Head of caudate nucleus (tissue), 42 donors: Measurements from ENCODE around the gene SUGP2.

ENCODE experiments used
- DNase-seq, 42 donors: peaks; one replicate each; pipeline versions ENCODE4 v3.0.0 to v3.0.0-alpha.2; 2020 to 2021; ENCODE audit warnings: mixed read lengths in 7 of 42
- intact Hi-C: fragments of 100-400 bp; cut with DNase I; formaldehyde crosslinking; loops from one replicate; pipeline ENCODE4 v1.15.0; 2022

SUGP2 gene

DNA sequence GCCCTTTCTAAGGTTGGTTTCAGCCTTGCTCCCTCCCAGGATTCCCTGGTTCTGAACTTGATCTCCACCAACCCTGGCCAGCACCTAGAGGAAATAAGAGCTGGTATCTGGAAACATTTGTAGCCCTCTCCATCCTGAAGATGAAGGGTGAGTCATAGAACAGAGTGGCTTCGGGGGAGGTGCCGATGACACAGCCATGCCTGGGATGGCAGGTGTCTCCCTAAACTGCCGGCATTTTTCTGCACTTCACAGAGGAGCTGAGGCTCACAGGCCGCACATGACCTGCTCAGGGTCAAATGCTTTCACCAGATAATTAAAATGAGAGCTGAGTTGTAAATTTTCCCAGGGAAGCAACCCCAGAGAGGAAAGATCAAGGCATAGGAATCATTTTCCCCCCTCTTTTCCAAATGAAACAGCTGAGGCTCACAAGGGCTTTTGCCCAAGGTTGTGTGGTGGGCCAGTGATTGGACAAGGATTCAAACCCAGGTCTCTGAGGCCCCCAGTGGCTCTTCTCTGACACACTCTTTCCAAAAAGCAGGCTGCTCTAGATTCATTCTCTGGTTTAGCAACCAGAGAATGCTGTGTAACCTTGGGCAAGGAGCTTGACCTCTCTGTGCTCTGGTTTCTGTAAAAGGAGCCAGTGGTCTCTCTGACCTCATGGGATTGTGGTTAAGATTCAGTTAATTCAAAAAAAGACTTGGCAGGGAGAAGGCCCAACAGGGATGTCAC lies 29.3 kb upstream of the SUGP2 start:
- intact Hi-C loops: loop anchor here (1.0 kb wide), 1 partner anchor 29 kb away; the partner anchor contains the start of genes ARMC6 and SUGP2
- DNase-seq: peak; percentile 17 to 89 (median 63)

DNA sequence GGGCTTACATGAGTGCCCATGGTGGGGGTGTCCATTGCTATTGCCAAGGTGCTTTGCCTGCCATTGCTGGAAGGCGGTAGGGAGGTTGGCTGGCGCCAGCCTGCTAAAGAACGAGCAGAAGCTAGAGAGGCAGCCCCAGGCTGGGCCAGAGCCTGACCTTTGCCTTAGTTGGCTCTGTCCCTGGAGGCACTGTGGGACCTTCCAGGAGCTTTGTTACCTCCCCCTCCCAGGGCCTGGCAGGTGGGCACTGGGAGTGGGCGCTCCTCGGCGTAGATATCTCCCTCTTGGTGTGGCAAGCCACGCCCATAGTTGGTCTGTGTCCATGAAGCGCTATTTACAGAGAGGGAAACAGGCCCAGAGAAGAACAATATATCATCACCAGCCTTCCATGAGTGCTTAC lies 28.2 kb upstream of the SUGP2 start:
- intact Hi-C loops: no loop called here
- DNase-seq: peak in 19 of 42 donors; percentile 4 to 55 (median 28)

DNA sequence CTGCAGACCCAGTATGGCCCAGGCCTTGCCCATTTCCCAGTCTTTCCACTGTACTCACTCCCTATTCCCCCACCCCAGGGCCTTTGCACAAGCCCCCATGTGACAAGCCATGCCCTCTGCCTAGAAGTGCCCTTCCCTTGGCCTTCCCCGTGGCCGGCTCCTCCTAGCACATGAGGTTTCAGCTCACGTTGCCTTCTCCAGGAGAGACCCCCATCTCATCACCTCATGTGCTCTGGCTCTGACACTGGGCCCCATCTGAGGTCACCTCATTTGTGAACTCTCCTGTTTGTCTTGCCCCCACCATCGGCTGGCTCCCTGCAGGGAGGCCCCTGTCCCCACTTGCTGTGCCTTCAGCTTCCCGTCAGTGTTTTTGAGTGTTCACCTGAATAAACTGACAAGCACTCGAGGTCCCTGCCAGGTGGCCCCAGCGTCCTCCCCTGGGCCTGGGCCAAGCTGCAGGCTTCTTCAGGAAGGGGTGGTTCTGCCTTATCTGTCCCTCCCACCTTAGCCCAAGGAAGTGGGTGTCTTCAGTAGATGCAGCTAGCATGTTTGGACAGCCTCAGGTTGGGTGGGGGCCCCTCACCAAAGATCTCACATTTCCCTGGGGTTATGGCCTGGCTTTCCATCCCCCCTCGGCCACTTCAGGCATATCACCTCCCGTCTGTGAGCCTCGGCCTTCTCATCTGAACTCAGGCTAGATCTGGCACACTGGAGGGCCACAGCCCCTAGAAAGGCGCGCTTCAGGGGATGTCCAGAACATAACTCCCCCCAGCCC lies 26.7 kb upstream of the SUGP2 start:
- intact Hi-C loops: loop anchor here (5.0 kb wide), 1 partner anchor 82 kb away; no protein-coding TSS in a partner anchor
- DNase-seq: no peak

DNA sequence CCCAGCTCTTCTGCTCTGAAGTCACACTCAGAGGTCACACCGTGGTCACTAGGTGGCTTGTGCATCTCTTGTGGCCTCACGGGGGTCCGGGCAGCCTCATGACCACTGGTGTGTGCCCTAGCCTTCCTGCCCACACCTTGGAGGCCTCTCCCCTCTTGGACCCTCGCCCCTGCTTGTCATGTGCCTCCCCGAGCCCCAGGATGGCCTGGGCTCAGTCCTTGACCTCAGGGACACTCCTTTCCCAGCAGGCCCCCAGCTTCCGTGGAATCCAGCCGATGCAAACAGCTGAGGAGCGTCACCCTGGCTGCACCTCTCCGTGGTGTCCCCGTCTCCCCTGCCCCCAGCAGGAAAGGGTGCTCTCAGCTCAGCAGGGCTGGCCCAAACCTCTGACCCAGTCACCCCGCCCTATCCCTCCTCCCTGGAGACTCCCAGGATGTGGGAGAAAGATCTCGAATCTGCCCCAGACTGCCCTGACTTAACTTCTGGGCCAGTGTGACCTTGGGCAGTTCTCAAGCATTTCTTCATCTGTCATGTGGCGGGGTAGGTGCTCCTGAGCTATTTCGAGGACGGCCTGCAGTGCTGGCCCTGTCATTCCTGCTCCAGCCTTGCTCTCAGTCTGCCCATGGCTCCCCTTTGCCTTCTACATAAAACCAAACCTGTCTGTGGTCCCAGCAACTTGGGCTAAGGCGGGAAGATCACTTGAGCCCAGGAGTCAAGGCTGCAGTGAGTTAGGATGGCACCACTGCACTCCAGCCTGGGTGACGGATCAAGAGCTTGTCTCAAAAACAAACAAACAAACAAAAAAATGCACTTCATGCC lies 25.9 kb upstream of the SUGP2 start:
- intact Hi-C loops: loop anchor here (5.0 kb wide), 1 partner anchor 83 kb away; no protein-coding TSS in a partner anchor
- no peak for DNase-seq

DNA sequence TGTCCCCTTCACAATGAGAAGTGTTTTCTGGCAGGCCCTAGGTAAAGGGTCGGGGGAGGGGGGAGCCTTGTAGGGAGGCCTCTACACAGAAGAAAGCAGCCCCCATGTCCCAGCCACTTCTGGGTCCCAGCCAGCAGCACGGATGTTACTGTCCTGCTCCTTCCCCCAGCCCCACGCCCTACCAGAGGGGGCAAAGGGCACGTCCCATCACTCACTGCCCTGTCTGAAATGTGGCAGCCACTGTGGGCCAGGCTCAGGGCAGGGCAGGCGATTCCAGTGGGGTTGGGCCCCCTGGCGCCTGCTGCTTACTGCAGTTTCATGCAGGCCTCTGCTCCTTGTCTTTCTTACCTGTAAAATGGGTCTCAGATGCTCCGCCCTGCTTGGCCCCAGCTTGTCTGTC lies 24.4 kb upstream of the SUGP2 start:
- intact Hi-C loops: loop anchor here (5.0 kb wide), 1 partner anchor 85 kb away; no protein-coding TSS in a partner anchor
- DNase-seq: no peak

DNA sequence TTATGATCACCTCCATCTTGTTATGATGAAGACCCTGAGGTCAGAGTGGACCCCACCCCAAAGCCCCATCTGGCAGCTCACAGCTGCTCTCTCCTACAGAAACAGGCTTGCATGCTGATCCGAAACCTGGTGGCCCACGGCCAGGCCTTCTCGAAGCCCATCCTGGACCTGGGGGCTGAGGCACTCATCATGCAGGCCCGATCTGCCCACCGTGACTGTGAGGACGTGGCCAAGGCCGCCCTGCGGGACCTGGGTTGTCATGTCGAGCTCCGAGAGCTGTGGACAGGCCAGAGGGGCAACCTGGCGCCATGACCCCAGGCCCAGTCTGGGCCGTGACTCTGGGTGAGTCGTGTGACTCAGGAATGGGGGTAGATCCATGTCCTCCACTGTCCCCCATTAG lies 24.0 kb upstream of the SUGP2 start:
- intact Hi-C loops: loop anchor here (5.0 kb wide), 1 partner anchor 85 kb away; no protein-coding TSS in a partner anchor
- no peak for DNase-seq

DNA sequence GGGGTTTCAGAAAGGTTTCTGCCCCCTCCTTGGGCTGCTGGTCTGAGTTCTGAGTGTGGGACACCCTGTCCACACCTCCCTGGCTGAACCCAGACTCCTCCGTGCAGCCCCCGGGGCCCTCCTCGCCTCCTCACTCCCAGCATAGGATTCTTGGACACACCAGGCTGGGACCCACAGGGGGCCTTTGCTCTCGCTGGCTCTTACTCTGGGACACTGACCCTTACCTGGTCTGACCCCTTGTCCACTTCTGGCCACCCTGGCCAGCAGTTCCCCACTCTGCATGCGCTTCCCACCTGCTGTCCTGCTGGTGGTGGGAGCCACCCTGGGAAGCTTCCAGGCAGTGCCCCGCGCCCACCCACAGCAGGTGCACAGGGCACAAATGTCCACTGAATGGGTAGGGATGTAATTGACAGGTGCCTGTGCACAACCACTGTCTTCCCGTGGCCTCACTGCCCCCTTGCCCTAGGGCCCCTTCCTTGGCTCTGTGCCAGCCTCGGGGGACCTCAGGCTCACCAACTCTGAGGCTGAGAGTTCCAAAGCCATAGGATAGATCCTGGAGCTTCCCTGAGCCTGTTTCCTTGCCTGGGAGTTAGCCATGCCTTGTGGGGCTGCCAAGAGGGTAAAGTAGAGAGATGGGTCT lies 23.4 kb upstream of the SUGP2 start:
- DNase-seq: no peak
- intact Hi-C loops: loop anchor here (5.0 kb wide), 1 partner anchor 86 kb away; no protein-coding TSS in a partner anchor

DNA sequence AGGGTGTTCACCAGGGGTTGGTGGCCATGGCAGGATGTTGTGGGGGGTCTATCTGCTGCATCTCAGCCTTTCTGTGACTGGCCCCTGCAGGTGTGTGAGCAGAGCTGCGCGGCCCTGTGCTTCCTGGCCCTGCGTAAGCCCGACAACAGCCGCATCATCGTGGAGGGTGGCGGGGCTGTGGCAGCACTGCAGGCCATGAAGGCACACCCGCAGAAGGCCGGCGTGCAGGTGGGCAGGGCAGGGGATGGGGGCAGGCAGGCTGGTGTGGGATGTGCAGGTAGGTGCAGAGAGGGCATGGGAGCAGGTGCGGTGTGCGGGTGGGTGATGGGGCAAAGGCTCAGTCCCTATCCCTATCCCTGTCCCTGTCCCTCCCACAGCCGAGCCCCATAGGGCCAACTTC lies 22.4 kb upstream of the SUGP2 start:
- intact Hi-C loops: loop anchor here (5.0 kb wide), 1 partner anchor 87 kb away; no protein-coding TSS in a partner anchor

DNA sequence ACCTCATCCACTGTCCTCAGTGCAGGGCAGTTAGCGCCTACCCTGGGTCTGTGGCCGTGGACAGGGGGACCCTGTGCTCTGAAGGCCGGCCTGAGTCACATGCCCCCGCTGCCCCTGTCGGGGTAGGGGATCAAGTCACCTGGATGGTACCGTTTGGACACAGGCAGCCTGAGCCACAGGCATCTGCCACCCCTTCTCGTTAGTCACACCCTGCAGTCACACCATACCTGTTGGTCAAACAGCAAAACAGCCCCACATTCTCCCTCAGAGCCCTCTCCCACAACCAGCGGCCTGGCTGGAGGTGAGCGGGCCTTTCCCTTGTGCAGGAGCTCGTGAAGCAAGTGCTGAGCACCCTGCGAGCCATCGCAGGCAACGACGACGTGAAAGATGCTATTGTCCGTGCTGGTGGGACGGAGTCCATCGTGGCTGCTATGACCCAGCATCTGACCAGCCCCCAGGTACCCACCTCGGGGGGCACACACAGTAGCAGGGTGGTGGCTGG lies 21.7 kb upstream of the SUGP2 start:
- DNase-seq: no peak
- intact Hi-C loops: loop anchor here (5.0 kb wide), 1 partner anchor 87 kb away; no protein-coding TSS in a partner anchor

More for the DNA sequence above, 22.4 kb upstream of the SUGP2 start:
- no peak for DNase-seq

DNA sequence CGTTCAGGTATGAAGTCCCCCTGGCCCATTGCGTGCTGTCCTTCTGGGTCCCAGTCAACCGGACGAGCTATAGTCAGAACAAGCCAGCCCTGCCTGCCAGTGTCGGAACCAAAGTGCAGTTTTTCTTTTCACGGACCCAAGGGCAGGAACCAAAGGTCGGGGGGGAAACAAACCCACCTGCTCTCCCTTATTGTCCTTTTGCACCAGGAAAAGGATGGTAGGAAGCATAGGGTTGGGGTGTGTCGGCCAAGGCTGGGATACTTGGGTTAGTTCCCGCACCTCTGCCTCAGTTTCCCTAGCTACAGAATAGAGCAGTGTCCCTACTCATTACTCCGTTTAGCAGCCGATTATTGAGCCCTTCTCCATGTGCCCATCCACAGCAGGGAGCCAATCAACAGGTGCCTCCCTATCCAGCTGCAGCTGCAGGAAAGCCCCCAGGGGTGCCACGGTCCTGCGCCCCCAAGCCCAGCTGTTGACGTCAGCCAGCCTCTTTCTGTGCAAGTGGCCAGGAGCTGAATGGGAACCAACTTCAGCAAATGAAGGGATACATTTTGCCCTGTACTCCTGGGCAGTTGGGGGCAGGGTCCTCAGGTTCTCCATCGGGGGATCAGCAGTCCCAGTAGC lies 21.1 kb upstream of the SUGP2 start:
- DNase-seq: no peak
- intact Hi-C loops: no loop called here

DNA sequence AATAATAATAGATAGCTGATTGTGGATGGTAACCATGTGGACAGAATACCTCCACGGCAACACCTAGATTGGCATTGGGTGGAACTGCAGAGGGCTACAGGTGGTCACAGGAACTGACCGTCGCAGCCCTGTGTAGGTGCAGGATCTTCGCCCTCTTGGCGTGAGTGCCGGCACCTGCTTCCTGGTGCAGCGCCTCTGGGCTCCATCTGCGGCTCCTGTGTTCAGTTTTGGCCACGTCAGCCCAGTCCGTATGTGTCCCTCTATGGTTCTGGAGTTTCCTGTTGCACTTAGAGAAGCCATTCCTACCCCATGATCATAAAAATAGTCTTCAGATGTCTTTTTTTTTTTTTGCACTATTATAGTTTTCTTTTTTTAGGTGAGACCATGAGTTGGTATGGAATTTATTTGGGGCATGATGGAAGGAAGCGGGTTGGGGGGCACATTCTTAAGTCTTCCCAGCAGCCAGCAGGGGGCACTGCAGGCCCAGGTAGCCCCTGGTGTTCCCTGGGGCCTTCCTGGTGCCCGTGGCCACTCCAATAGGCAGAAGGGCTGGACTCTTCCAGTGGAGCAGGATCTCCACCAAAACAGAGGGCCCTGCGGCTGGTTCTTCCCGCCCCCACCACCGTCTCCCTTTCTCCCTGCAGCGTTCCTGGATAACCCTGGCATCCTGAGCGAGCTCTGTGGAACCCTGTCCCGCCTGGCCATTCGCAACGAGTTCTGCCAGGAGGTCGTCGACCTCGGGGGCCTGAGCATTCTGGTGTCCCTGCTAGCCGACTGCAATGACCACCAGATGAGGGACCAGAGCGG lies 20.4 kb upstream of the SUGP2 start:
- DNase-seq: peak in 41 of 42 donors; percentile 13 to 85 (median 66)
- intact Hi-C loops: no loop called here

DNA sequence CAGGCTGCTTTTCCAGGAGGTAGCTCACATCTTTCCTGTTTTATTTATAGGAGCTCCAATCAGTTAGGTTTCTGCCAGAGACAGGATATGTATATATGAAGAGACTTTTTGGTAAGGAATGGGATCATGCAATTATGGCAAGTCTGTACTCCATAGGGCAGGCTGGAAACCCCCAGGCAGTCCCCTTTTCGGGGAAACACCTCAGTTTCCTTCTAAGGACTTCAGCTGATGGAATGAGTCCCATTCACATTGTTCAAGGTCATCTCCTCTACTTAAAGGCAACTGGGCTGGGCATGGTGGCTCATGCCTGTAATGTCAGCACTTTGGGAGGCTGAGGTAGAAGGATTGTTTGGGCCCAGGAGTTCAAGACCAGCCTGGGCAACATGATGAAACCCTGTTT lies 19.6 kb upstream of the SUGP2 start:
- no peak for DNase-seq
- intact Hi-C loops: no loop called here

DNA sequence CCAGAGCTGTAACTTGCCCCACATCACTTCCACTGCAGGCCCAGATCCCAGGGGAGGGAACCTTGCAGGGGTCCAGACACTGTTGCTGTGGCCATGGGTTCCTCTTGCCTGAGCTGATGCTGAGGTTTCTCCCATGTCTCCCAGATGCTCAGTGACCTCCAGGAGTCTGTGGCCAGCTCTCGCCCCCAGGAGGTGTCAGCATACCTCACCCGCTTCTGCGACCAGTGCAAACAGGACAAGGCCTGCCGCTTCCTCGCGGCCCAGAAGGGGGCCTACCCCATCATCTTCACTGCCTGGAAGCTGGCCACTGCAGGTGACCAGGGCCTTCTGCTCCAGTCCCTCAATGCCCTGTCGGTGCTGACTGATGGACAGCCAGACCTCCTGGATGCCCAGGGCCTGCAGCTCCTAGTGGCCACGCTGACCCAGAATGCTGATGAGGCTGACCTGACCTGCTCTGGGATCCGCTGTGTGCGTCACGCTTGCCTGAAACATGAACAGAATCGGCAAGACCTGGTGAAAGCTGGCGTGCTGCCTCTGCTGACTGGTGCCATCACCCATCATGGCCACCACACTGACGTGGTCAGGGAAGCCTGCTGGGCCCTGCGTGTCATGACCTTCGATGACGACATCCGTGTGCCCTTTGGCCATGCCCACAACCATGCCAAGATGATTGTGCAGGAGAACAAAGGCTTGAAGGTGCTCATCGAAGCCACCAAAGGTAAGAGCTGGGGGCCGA lies 18.3 kb upstream of the SUGP2 start:
- intact Hi-C loops: no loop called here
- no peak for DNase-seq

DNA sequence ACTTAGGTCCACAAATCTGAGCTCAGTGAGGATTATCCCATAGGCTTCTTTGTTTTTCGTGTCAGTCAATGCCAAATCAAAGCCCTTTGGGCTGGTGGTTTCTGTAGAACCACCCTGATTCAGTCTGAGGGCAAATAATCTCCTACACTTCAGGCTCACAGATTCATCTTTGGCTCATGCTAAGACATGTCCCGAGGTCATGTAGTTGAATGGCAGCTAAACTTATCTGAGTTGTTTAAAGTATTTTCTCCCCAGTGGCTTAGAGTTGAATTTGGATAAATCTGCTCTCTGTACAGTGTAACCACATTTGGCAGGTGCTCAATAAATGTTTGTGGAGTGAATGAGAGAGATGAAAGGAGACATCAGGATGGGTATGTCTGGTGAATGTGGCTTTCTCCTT lies 17.4 kb upstream of the SUGP2 start:
- DNase-seq: no peak
- intact Hi-C loops: no loop called here

DNA sequence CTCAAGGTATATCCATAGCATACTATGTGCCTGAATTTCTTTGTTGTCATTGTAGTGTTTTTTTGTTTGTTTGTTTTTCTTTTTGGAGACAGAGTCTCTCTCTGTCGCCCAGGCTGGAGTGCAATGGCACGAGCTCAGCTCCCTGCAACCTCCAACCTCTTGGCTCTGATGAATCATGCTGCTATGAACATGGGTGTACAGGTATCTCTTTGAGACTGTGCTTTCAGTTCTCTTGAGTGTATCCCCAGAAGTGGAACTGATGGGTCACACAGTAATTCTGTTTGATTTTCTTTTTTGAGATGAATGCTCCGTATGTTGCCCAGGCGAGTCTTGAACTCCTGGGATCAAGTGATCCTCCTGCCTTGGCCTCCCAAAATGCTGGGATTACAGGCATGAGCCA lies 16.8 kb upstream of the SUGP2 start:
- intact Hi-C loops: no loop called here
- no peak for DNase-seq

DNA sequence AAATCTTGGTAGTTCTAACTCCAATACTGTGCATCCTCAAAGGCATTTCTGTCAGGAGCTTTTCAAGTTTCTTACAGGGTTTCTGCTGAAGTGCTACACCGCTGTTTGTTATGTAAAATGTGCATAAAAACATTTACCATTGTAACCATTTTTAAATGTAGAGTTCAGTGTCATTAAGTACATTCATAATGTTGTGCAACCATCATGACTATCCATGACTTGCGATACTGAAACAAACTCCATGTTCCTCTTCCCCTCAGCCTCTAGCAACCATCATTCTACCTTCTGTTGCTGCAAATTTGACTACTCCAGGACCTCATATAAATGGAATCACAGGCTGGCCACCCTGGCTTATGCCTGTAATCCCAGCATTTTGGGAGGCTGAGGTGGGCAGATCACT lies 16.1 kb upstream of the SUGP2 start:
- intact Hi-C loops: no loop called here
- no peak for DNase-seq

DNA sequence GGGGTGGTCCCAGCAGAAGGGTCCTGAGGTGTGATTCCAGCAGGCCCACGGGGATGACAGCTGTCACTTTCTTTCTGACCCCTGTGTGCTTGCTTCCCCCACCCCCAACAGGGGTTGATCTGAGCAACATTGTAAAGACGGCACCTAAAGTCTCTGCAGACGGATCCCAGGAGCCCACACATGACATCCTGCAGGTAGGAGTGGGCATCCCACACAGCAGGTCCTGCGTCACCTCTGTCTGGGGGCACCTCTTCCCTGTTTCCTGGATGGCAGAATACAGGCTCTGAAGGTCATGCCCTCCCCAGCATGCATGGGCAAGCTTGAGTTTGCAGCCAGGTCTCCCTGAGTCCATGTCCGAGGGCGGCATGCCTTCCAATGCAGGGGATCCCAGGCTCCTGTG lies 10.6 kb upstream of the SUGP2 start:
- intact Hi-C loops: no loop called here
- DNase-seq: peak in 28 of 42 donors; percentile 11 to 75 (median 43)
